HL-60/S4 treated with phorbol 12-myristate 13-acetate at 8.2 ng/mL for 4 days and 3 days (cell line): ENCODE results near the gene C2CD5.
"Not testable (repeated sequence)": the region's sequence is repeated elsewhere in the genome, so short reads cannot be mapped to it uniquely, and the experiment has no call there.

Experiments
- in situ Hi-C: fragments of 300-500 bp; cut with MboI; formaldehyde crosslinking; loops from 2 replicates; pipeline ENCODE4 v1.15.0; 2022; ENCODE audit warnings: low sequenced_read_pairs

The C2CD5 gene

GRCh38 chr12:22544038-22544979, at the start of gene C2CD5:
C2CD5 (minus strand) TSS chr12:22544542; CDS start chr12:22544150, 392 bp downstream.
- in situ Hi-C loops: loop anchor here (10.0 kb wide), 1 partner anchor 80 kb away; the partner anchor contains the start of gene ETNK1

GRCh38 chr12:22593864-22594263, 49.5 kb upstream of the C2CD5 start:
- in situ Hi-C loops: no loop called here

- in situ Hi-C loops: no loop called here
Measured at GRCh38 chr12:22588817-22589216, 44.5 kb upstream of the C2CD5 start.

- in situ Hi-C loops: no loop called here
Measured at GRCh38 chr12:22578328-22578727, 34.0 kb upstream of the C2CD5 start.

DNA sequence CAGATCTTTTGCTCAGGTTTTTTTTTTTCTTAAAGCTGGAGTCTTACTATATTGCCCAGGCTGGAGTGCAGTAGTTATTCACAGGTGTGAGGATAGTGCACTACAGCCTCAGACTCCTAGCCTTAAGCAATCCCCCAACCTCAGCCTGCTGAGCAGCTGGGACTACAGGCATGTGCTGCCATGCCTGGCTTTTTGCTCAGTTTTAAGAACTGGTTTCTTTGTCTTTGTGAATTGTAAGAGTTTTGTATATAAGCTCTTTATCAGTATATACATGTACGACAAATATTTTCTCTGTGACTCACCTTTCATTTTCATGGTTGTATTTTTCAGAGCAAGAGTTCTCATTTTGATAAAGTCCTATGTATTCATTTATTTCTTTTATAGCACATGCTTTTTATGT, 33.3 kb upstream of the C2CD5 start:
- in situ Hi-C loops: no loop called here

GRCh38 chr12:22576473-22576872, 32.1 kb upstream of the C2CD5 start:
- in situ Hi-C loops: no loop called here

DNA sequence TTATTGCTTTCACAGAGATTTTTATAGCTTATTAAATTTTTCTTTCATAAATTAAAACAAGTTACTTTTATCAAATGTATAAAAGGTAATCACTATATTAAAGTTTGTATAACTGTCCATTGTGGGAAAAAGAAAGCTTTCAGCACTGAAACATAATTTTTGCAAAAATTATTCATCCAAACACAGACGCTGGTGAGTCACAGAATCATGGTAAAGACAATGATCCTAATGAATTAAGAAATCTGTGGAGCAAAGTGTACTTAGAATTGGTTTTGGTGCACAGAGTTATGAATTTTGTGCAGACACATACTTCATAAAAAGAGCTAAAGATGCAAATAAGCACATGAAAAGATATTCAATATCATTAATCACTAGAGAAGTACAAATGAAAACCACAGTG, 31.7 kb upstream of the C2CD5 start:
- in situ Hi-C loops: no loop called here

GRCh38 chr12:22574921-22575320, 30.6 kb upstream of the C2CD5 start:
- in situ Hi-C loops: no loop called here

- in situ Hi-C loops: no loop called here
Measured at GRCh38 chr12:22573181-22573580, 28.8 kb upstream of the C2CD5 start.

DNA sequence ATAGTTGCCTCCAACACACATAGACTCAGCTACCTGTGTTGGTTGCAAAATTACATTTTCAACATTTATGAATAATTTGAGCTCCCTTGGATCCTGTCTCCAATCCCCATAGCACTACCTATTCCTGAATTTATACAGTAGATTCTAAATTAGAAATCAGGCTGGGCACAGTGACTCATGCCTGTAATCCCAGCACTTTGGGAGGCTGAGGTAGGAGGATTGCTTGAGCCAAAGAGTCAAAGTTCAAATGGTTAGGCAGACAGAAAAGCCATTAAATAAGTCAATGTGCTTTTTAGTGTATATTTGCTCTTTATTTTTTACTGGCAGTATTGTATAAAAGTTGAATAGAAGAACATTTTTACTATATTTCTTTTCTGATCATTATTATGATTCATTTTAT, 24.9 kb upstream of the C2CD5 start:
- in situ Hi-C loops: no loop called here

GRCh38 chr12:22562036-22563028, 18.0 kb upstream of the C2CD5 start:
- in situ Hi-C loops: no loop called here

DNA sequence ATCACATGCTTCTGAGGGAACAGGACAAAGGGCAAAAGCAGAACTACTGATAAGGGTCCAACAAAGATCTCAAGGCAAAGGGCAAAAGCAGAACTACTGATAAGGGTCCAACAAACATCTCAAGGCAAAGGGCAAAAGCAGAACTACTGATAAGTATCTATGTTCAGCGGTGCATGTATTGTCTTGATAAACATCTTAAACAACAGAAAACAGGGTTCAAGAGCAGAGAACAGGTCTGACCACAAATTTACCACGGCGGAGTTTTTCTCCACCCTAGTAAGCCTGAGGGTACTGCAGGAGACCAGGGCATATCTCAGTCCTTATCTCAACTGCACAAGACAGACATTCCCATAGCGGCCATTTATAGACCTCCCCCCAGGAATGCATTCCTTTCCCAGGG, 10.4 kb upstream of the C2CD5 start:
- in situ Hi-C loops: not testable (repeated sequence)

DNA sequence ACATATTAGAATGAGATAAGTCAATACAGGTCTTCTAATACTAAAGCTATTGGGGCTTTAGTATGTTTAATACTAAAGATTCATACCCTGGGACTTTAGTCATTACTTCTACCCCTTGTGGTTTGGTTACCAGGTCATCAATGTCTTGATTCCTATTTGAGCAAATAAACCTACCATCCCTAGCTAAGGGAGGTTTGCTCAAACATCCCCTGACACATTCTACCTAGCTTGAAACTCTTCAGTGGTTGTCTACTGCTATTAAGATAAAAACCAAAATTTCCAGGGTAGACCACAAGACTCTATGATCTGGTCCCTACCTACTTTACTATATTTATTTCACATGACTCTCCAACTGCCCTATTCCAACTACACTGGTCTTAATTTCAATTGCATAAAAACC, 7.3 kb upstream of the C2CD5 start:
- in situ Hi-C loops: no loop called here

- in situ Hi-C loops: loop anchor here (10.0 kb wide), 1 partner anchor 80 kb away; the partner anchor contains the start of gene ETNK1
Measured at GRCh38 chr12:22545255-22545654, 913 bp upstream of the C2CD5 start.

- in situ Hi-C loops: loop anchor here (10.0 kb wide), 1 partner anchor 81 kb away; the partner anchor contains the start of gene ETNK1
Measured at GRCh38 chr12:22543246-22544037, 900 bp downstream of the C2CD5 start.

DNA sequence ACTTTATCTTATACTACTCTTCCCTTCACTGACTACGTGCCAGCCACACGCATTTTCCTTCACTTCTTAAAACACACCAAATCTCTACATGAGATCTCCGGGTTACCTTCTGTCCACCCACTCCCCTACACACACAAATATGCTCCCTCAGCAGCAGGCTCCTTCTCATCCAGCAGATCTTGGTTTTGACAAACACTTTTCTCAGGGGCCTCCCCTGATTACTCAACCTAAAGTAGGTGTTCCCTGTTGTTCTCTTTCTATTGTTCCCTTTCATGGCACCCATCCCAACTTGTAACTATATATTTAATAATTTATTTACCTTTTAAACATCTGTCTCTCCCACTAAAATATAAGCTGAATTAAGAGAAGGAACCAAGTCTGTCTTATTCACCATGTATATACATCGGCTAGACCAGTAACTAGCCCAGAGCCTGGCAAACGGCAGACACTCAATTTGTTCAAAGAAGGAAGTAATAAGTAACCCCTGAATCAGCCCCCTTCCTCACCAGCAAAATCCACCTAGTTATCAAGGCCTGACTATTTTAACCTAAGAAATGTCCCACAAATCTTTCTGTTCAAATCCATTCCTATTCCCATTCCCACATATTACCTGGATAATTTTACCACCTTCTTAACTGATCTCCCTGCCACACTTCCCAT, 2.7 kb downstream of the C2CD5 start:
- in situ Hi-C loops: loop anchor here (10.0 kb wide), 1 partner anchor 83 kb away; the partner anchor contains the start of gene ETNK1

GRCh38 chr12:22539055-22539454, 5.3 kb downstream of the C2CD5 start:
- in situ Hi-C loops: no loop called here

DNA sequence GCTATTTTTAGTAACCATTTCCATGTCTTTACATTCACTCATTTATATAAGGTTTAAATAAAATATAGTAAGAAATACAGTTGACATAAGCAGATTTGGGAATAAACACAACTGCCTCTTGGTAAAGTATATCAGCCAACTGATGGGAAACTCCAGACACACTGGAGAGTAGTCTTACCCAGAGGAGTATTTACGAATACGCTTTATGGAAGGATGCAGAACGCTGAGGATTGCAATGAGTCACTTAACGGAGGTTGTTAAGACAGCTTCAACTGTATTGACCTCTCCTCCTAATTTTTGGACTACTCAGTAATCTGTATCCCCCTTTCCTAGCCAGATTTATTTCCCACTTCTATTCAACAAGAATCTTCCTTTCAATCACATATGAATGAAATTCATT, 6.0 kb downstream of the C2CD5 start:
- in situ Hi-C loops: no loop called here

DNA sequence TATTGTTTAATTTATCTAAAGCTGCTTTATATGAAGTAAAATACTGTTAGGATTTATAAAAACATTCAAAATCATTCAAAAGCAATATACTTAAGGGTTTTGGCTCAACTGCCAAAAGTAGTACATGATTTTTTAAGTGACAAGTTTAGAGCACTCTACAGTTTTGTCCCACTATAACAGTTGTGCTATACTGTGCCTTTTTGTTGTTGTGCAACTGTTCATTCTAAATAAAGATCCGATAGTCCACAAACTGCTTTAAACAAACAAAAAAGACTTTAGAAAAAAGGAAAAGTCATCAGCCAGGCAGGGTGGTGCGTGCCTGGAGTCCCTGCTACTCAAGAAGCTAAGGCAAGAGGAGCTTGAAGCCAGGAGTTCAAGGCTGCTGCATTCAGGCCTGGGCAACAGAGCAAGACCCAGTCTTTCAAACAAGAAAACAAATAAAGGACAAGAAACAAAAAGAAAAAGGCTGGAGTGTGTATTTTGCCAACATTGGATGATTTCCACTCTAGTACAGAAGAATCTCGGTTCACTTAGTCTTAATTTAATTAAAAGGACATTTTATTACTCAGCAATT, 7.3 kb downstream of the C2CD5 start:
- in situ Hi-C loops: no loop called here
